Suprapubic skin (tissue), 4 donors: ENCODE results near the gene EVA1C. TPM values are rescaled to one million over a fixed set of nuclear protein-coding genes. Genes with fewer than 3 reads are reported as not detected.
"Not testable (repeated sequence)": the region's sequence is repeated elsewhere in the genome, so short reads cannot be mapped to it uniquely, and the experiment has no call there.

Experiments
- DNase-seq, 2 donors: peaks; one replicate each; pipeline ENCODE4 v3.0.0-alpha.2; 2019; ENCODE audit warnings: low spot score in 2 of 2
- H3K27ac ChIP-seq: fragments of 200-600 bp; sonication (generic); one replicate; pipeline ENCODE4 v1.5.1; 2019
- H3K27me3 ChIP-seq: fragments of 200-600 bp; sonication (generic); one replicate; pipeline ENCODE4 v1.5.1; 2019
- H3K36me3 ChIP-seq: fragments of 200-600 bp; sonication (generic); one replicate; pipeline ENCODE4 v1.5.1; 2019
- H3K4me1 ChIP-seq: fragments of 200-600 bp; sonication (generic); one replicate; pipeline ENCODE4 v1.5.1; 2019
- H3K4me3 ChIP-seq: fragments of 200-600 bp; sonication (generic); one replicate; pipeline ENCODE4 v1.5.1; 2019; ENCODE audit warnings: mild to moderate bottlenecking
- H3K9me3 ChIP-seq: fragments of 200-600 bp; sonication (generic); one replicate; pipeline ENCODE4 v1.5.1; 2019
- EP300 ChIP-seq: sonication (generic); formaldehyde crosslinking; IDR thresholded peaks from one replicate; pipeline ENCODE4 v1.6.1; 2017; ENCODE audit warnings: antibody characterized with exemption
- POLR2A ChIP-seq, 2 donors: fragments of 450-650 bp; IDR thresholded peaks; one replicate each; pipeline ENCODE4 v1.6.1; 2017; ENCODE audit warnings: antibody characterized with exemption in 2 of 2, mild to moderate bottlenecking in 2 of 2, moderate library complexity in 2 of 2
- POLR2AphosphoS5 ChIP-seq, 3 donors: sonication (generic); formaldehyde crosslinking; IDR thresholded peaks; one replicate each; pipeline ENCODE4 v1.6.1; 2017; ENCODE audit warnings: antibody characterized with exemption in 3 of 3
- WGBS: methylation state at CpG from one replicate; pipeline ENCODE4 v1.1.5; 2018; 5-methylcytosine and 5-hydroxymethylcytosine counted together
- total RNA-seq, 4 donors: library from RNA; depleted of rRNA; stranded (reverse); fragments of >200 nt; gene quantifications; one replicate each; pipeline ENCODE4 v1.1.0, GENCODE V29; 2016
- TF ChIP-seq, protein P1 (sequence below), 2 donors: fragments of 200-600 bp in 1 of 2; fragments of 450-650 bp in 1 of 2; sonication (generic) in 1 of 2; IDR thresholded peaks; one replicate each; pipeline ENCODE4 v1.5.1; 2016 to 2019; ENCODE audit warnings: antibody characterized with exemption in 2 of 2, mild to moderate bottlenecking in 1 of 2, moderate library complexity in 1 of 2

Gene EVA1C
- total RNA-seq, 4 donors from 2014 or later: 57.1 to 98.6 (median 63.2) TPM

DNA sequence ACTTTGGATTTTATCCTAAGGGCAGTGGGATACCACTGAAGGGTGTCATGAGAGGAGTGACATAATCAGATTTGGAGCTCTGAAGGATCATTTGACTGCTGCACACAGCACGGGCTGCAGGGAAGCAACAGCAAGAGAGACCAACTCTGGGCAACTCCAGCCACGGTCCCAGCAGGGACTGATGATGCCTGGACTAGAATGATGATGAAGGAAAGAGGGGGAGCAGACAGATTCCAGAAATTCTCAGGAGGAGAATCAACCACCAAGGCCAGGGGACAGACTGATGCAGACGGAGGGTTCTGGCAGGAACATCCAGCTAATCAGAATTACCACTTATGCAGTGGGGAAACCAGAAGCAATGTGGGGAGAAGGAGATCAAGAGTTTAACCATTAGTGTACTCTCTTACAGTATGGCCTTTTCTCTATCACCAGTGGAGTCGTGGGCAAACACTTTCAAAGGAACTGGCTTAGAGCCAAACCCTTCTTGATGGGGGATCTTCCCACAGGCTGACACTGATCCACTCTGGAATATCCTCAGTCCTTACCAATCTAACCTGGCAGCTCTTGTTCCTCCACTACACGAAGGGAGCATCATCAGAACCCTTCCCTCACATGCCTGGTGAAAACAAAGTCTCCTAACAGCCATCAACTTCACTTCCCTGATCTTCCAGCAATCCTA is 23.0 kb upstream of the EVA1C start:
- Histone ChIP-seq H3K9me3 (no peaks in the 10 kb centered on the region), H3K4me3 (no peak overlapping the region), H3K27ac (no peak overlapping the region), H3K4me1 (peaks cover 28% of the 10 kb centered on the region), H3K36me3 (peaks cover 3% of the 10 kb centered on the region), H3K27me3 (no peaks in the 10 kb centered on the region)
- DNase-seq: no peak
- TF ChIP-seq, protein P1, sequence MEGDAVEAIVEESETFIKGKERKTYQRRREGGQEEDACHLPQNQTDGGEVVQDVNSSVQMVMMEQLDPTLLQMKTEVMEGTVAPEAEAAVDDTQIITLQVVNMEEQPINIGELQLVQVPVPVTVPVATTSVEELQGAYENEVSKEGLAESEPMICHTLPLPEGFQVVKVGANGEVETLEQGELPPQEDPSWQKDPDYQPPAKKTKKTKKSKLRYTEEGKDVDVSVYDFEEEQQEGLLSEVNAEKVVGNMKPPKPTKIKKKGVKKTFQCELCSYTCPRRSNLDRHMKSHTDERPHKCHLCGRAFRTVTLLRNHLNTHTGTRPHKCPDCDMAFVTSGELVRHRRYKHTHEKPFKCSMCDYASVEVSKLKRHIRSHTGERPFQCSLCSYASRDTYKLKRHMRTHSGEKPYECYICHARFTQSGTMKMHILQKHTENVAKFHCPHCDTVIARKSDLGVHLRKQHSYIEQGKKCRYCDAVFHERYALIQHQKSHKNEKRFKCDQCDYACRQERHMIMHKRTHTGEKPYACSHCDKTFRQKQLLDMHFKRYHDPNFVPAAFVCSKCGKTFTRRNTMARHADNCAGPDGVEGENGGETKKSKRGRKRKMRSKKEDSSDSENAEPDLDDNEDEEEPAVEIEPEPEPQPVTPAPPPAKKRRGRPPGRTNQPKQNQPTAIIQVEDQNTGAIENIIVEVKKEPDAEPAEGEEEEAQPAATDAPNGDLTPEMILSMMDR (IDR thresholded peaks at IDR 0.05): no peak
- TF ChIP-seq POLR2A (IDR thresholded peaks at IDR 0.05) (no peak), EP300 (no peak), POLR2AphosphoS5 (IDR thresholded peaks at IDR 0.05) (no peak)
- WGBS: 70% methylated on average over 5 of the region's 5 CpGs

DNA sequence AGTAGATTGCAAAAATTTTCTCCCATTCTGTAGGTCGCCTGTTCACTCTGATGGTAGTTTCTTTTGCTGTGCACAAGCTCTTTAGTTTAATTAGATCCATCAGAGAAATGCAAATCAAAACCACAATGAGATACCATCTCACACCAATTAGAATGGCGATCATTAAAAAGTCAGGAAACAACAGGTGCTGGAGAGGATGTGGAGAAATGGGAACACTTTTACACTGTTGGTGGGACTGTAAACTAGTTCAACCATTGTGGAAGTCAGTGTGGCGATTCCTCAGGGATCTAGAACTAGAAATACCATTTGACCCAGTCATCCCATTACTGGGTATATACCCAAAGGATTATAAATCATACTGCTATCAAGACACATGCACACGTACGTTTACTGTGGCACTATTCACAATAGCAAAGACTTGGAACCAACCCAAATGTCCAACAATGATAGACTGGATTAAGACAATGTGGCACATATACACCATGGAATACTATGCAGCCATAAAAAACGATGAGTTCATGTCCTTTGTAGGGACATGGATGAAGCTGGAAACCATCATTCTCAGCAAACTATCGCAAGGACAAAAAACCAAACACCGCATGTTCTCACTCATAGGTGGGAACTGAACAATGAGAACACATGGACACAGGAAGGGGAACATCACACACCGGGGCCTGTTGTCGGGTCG is 21.8 kb upstream of the EVA1C start:
- DNase-seq, H3K9me3 ChIP-seq, H3K27ac ChIP-seq, H3K4me3 ChIP-seq, H3K27me3 ChIP-seq, H3K36me3 ChIP-seq: not testable (repeated sequence)
- peaks cover 28% of the 10 kb centered on the region for H3K4me1 ChIP-seq
- 90% methylated on average over 9 of the region's 11 CpGs for WGBS

DNA sequence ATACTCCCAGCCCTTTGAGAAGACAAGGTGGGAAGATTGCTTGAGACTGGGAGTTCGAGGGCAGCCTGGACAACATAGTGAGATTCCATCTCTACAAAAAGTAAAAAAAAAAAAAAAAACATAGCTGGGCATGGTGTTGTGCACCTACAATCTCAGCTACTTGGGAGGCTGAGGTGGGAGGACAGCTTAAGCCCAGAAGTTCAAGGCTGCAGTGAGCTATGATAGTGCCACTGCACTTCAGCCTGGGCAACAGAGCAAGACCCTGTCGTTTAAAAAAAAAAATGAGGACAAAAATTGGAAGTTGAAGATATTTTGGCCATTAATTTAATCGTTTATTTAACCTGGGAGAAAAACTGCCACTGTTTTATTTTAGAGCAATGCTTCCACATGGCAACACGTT is 20.8 kb upstream of the EVA1C start:
- DNase-seq: no peak
- Histone ChIP-seq H3K36me3 (no peaks in the 10 kb centered on the region), H3K27me3 (no peaks in the 10 kb centered on the region), H3K4me3 (peak overlapping the region; percentile 70), H3K4me1 (peaks cover 28% of the 10 kb centered on the region), H3K27ac (no peak overlapping the region), H3K9me3 (no peaks in the 10 kb centered on the region)
- TF ChIP-seq POLR2A (IDR thresholded peaks at IDR 0.05) (no peak), EP300 (no peak), POLR2AphosphoS5 (IDR thresholded peaks at IDR 0.05) (no peak)
- TF ChIP-seq, protein P1 (IDR thresholded peaks at IDR 0.05): no peak
- 71% methylated on average over 4 of the region's 4 CpGs for WGBS

GRCh38 chr21:32392299-32392879 is 20.1 kb upstream of the EVA1C start:
- no peaks in the 10 kb centered on the region for H3K27me3 ChIP-seq
- no peak overlapping the region for H3K27ac ChIP-seq
- H3K9me3 ChIP-seq: no peaks in the 10 kb centered on the region
- no peak for TF ChIP-seq POLR2AphosphoS5 (IDR thresholded peaks at IDR 0.05)
- TF ChIP-seq EP300: no peak
- TF ChIP-seq, protein P1 (IDR thresholded peaks at IDR 0.05): no peak
- no peak for TF ChIP-seq POLR2A (IDR thresholded peaks at IDR 0.05)
- peaks cover 28% of the 10 kb centered on the region for H3K4me1 ChIP-seq
- H3K36me3 ChIP-seq: no peaks in the 10 kb centered on the region
- no peak for DNase-seq
- 3% methylated on average over 12 of the region's 32 CpGs for WGBS
- H3K4me3 ChIP-seq: peak overlapping the region; percentile 70

GRCh38 chr21:32392880-32393676 is 19.4 kb upstream of the EVA1C start, which contains the start of gene URB1:
Gene URB1 (minus strand): TSS chr21:32393012. CDS start chr21:32392910, 102 bp downstream.
- peak within 1 kb of the TSS; percentile 70 for H3K4me3 ChIP-seq
- peak within 1 kb of the TSS; percentile 83 for H3K27ac ChIP-seq
- peak; percentile 94 to 95 for DNase-seq
- peak in 1 of 2 donors; percentile 62 for TF ChIP-seq POLR2A (IDR thresholded peaks at IDR 0.05)
- no peak for TF ChIP-seq EP300
- TF ChIP-seq POLR2AphosphoS5 (IDR thresholded peaks at IDR 0.05): no peak
- TF ChIP-seq, protein P1 (IDR thresholded peaks at IDR 0.05): no peak
- peaks cover 28% of the 10 kb centered on the region for H3K4me1 ChIP-seq
- 4% methylated on average over 26 of the region's 59 CpGs for WGBS
- H3K27me3 ChIP-seq: no peaks in the 10 kb centered on the region
- H3K9me3 ChIP-seq: no peaks in the 10 kb centered on the region
- H3K36me3 ChIP-seq: no peaks in the 10 kb centered on the region
